Coronary artery (tissue), 2 donors: Measurements from ENCODE around the gene MBP.

ENCODE experiments used
- DNase-seq: peaks from one replicate; pipeline ENCODE4 v3.0.0-alpha.2; 2017; ENCODE audit warnings: low spot score
- H3K27ac ChIP-seq, 2 donors: fragments of 200-600 bp; sonication (generic); one replicate each; pipeline ENCODE4 v1.5.1; 2016 to 2019
- H3K4me3 ChIP-seq: fragments of 200-600 bp; sonication (generic); 2 replicates; pipeline ENCODE4 v1.5.1; 2016; ENCODE audit warnings: mild to moderate bottlenecking, moderate library complexity
- CTCF ChIP-seq: fragments of 200-600 bp; sonication (generic); IDR thresholded peaks from one replicate; pipeline ENCODE4 v1.5.1; 2019; ENCODE audit warnings: antibody characterized with exemption

MBP gene

GRCh38 chr18:77068321-77069312 is 64.0 kb downstream of the MBP start:
- no peak for TF ChIP-seq CTCF
- Histone ChIP-seq H3K4me3 (peak overlapping the region; percentile 1), H3K27ac (peak overlapping the region; percentile 78 to 87)
- no peak for DNase-seq

- H3K4me3 ChIP-seq = peak overlapping the region; percentile 13
- no peak for DNase-seq
- TF ChIP-seq CTCF = no peak
- peak overlapping the region; percentile 78 to 87 for H3K27ac ChIP-seq
Observed at GRCh38 chr18:77067291-77068061, 65.1 kb downstream of the MBP start.

GRCh38 chr18:77066689-77067088 is 65.9 kb downstream of the MBP start:
- no peak for DNase-seq
- H3K27ac ChIP-seq = peak overlapping the region; percentile 78 to 87
- TF ChIP-seq CTCF = no peak

GRCh38 chr18:77066101-77066500 is 66.5 kb downstream of the MBP start:
- no peak for DNase-seq
- Histone ChIP-seq H3K4me3 (no peak overlapping the region), H3K27ac (peak overlapping the region in 1 of 2 donors; percentile 87)
- TF ChIP-seq CTCF = no peak

More at GRCh38 chr18:77066689-77067088, 65.9 kb downstream of the MBP start:
- no peak overlapping the region for H3K4me3 ChIP-seq

GRCh38 chr18:77065221-77065981 is 67.2 kb downstream of the MBP start:
- Histone ChIP-seq H3K4me3 (no peak overlapping the region), H3K27ac (peak overlapping the region; percentile 43 to 65)
- no peak for DNase-seq
- no peak for TF ChIP-seq CTCF

GRCh38 chr18:77063260-77063659 is 69.3 kb downstream of the MBP start:
- Histone ChIP-seq H3K4me3 (no peak overlapping the region), H3K27ac (peak overlapping the region in 1 of 2 donors; percentile 68)
- no peak for TF ChIP-seq CTCF
- DNase-seq = no peak
